Heart left ventricle (tissue), 16 donors: ENCODE results near the gene LRRC3B. TPM values are rescaled to one million over a fixed set of nuclear protein-coding genes. Genes with fewer than 3 reads are reported as not detected.

Source experiments
- ATAC-seq, 4 donors: fragments of 200-7000 bp; cut with Tn5 transposase; one replicate each; pipeline ENCODE4 v1.9.1; 2020 to 2022; ENCODE audit warnings: moderate library complexity in 4 of 4, mild to moderate bottlenecking in 3 of 4, moderate number of reproducible peaks in 1 of 4
- DNase-seq, 5 donors: peaks; one replicate each; pipeline ENCODE4 v3.0.0-alpha.2; 2020
- H3K27ac ChIP-seq, 12 donors: fragments of 200-600 bp; sonication (generic) in 4 of 12; one replicate each; pipeline versions ENCODE4 v1.5.0 to v1.8.0; 2016 to 2022; ENCODE audit warnings: mild to moderate bottlenecking in 2 of 12
- H3K27me3 ChIP-seq, 9 donors: fragments of 200-600 bp; sonication (generic) in 2 of 9; one replicate each; pipeline versions ENCODE4 v1.5.1 to v1.8.0; 2016 to 2022; ENCODE audit warnings: mild to moderate bottlenecking in 3 of 9
- H3K36me3 ChIP-seq, 9 donors: fragments of 200-600 bp; sonication (generic) in 2 of 9; one replicate each; pipeline versions ENCODE4 v1.5.0 to v1.8.0; 2018 to 2022; ENCODE audit warnings: mild to moderate bottlenecking in 2 of 9
- H3K4me1 ChIP-seq, 12 donors: fragments of 200-600 bp; sonication (generic) in 4 of 12; one replicate each; pipeline versions ENCODE4 v1.5.0 to v1.8.0; 2016 to 2022; ENCODE audit warnings: mild to moderate bottlenecking in 3 of 12
- H3K4me3 ChIP-seq, 12 donors: fragments of 200-600 bp; sonication (generic) in 4 of 12; one replicate each; pipeline versions ENCODE4 v1.5.0 to v1.8.0; 2017 to 2022; ENCODE audit warnings: mild to moderate bottlenecking in 9 of 12, moderate library complexity in 4 of 12
- H3K9me3 ChIP-seq, 12 donors: fragments of 200-600 bp; sonication (generic) in 4 of 12; one replicate each; pipeline versions ENCODE4 v1.5.0 to v1.8.0; 2016 to 2022; ENCODE audit warnings: mild to moderate bottlenecking in 1 of 12
- CTCF ChIP-seq, 12 donors: fragments of 200-600 bp; sonication (generic) in 4 of 12; IDR thresholded peaks; one replicate each; pipeline versions ENCODE4 v1.5.0 to v1.8.0; 2018 to 2022; ENCODE audit warnings: antibody characterized with exemption in 12 of 12, mild to moderate bottlenecking in 5 of 12
- POLR2A ChIP-seq, 2 donors: fragments of 450-650 bp; IDR thresholded peaks; one replicate each; pipeline ENCODE4 v1.6.1; 2017; ENCODE audit warnings: antibody characterized with exemption in 2 of 2, mild to moderate bottlenecking in 2 of 2, moderate library complexity in 2 of 2
- WGBS, 4 donors: extraction: QIAGEN DNeasy Blood & Tissue Kit in 2 of 4; methylation state at CpG; one replicate each; pipeline versions ENCODE4 v1.1.5 to v1.1.7; 2013 to 2018; 5-methylcytosine and 5-hydroxymethylcytosine counted together
- intact Hi-C, 10 donors: fragments of 100-400 bp; cut with DNase I; formaldehyde crosslinking; loops; one replicate each; pipeline versions ENCODE4 v1.11.1 to v1.14.2; 2022
- polyA plus RNA-seq, 2 donors: library from polyadenylated mRNA; stranded (reverse); fragments of 200-250 nt; gene quantifications; one replicate each; pipeline ENCODE4 v1.2.3, GENCODE V29; 2013
- total RNA-seq, 9 donors: library from RNA; depleted of rRNA in 2 of 9; stranded (reverse); fragments of >200 nt in 2 of 9; fragmentation: NEBNext Ultra II Directional in 3 of 9; extraction: Animal tissue kit (Norgen Biotek cat#: 25700) in 3 of 9; gene quantifications; one replicate each; pipeline versions ENCODE4 v1.1.0 to v1.2.4, GENCODE V29; 2016 to 2023
- donor health status: ischemic (EF 13 %, LVEDD 7.1; RV severe dilation, severe dysfunction).
- donor health status: healthy with polysubstance abuse.
- donor health status: DM: no; HTN: yes; CAD: no.
- donor health status: DM: no; HTN: no; CAD: no.
- donor health status: ischemic (EF 25% LVEDD 6.9; RV normal size, moderate dysfunction).
- donor health status: ischemic (EF 25% LVEDD 5.7; RV mildly dilated, moderate dysfunction).
- donor health status: healthy.
- donor health status: DM: yes; HTN: yes; CAD: no.
- donor health status: ischemic (EF 35%, LVEDD 5.7; RV mildly dilated, moderate dysfunction).
- donor health status: nonischemic (EF 11% LVEDD 7.7; RV severe dilation, severe dysfunction).
- donor health status: DM: yes; HTN: yes; CAD: no.
- donor health status: PGD.
- donor health status: ischemic (EF 29% LVEDD 5.4; RV normal size, mild dysfunction).
- donor health status: nonischemic (EF 23%, LVEDD 6.1; RV moderate dilation, normal function).

The LRRC3B gene
- total and polyA plus RNA-seq, 11 donors: 0.04 to 0.32 (median 0.22) TPM; not detected in 4

DNA sequence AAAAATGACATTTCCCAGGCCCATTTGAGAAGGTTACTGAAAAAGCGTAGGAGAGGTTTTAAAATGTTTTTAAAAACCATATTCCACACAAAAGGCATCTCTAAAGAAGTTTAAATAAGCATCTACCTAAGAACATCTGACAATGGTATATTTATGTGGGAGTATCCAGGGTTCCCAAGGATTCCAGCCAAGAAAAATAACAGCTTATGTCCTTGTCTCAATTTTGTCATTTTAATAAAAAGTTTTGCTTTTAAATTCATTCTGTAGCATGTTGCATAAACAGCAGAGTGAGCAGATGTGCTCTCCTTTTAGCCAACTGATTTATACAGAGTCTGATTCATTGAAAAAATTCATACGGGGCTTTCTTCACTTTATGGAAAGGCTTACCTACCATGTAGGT lies 129.9 kb downstream of the LRRC3B start:
- no peak overlapping the region for H3K4me3 ChIP-seq
- DNase-seq (no peak), ATAC-seq (no peak)
- TF ChIP-seq POLR2A (IDR thresholded peaks at IDR 0.05): no peak
- no peak for TF ChIP-seq CTCF (IDR thresholded peaks at IDR 0.05)
- no peaks in the 10 kb centered on the region for H3K4me1 ChIP-seq
- H3K9me3 ChIP-seq: no peaks in the 10 kb centered on the region
- H3K27ac ChIP-seq: no peak overlapping the region
- no peaks in the 10 kb centered on the region for H3K36me3 ChIP-seq
- 75 to 81% (median 76%) methylated on average over 2 of the region's 2 CpGs for WGBS, 4 donors
- intact Hi-C loops: no loop called here
- H3K27me3 ChIP-seq: no peaks in the 10 kb centered on the region

GRCh38 chr3:26753095-26753494 lies 130.5 kb downstream of the LRRC3B start:
- Histone ChIP-seq H3K27ac (no peak overlapping the region), H3K4me3 (no peak overlapping the region), H3K9me3 (no peaks in the 10 kb centered on the region), H3K36me3 (no peaks in the 10 kb centered on the region), H3K27me3 (no peaks in the 10 kb centered on the region), H3K4me1 (no peaks in the 10 kb centered on the region)
- intact Hi-C loops: no loop called here
- ATAC-seq (no peak), DNase-seq (no peak)
- no peak for TF ChIP-seq CTCF (IDR thresholded peaks at IDR 0.05)
- TF ChIP-seq POLR2A (IDR thresholded peaks at IDR 0.05): no peak

DNA sequence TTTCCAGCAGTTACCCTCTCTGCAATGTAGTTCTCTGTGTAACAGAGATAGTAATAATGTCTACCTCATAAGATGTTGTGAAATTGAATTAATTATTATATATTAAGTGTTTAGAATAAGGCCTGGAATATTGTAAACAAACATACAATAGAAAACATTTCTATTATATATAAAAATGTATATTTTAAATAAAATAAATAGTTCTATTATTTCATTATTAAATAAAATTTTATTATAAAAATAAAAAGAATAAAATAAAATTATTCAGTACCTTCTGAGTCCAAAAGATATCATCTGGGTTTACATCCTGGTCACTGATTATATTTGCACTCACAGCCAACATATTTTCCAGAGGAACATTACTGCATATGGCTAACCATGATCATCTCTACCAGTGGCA lies 135.4 kb downstream of the LRRC3B start:
- Histone ChIP-seq H3K9me3 (no peaks in the 10 kb centered on the region), H3K4me1 (no peaks in the 10 kb centered on the region), H3K36me3 (no peaks in the 10 kb centered on the region), H3K27me3 (no peaks in the 10 kb centered on the region), H3K4me3 (no peak overlapping the region), H3K27ac (no peak overlapping the region)
- DNase-seq (no peak), ATAC-seq (no peak)
- TF ChIP-seq POLR2A (IDR thresholded peaks at IDR 0.05) (no peak), CTCF (IDR thresholded peaks at IDR 0.05) (no peak)
- intact Hi-C loops: no loop called here
